ENCODE results near the gene KEAP1.
A peak's percentile ranks its signal among the peaks of the same experiment; 100 is the strongest.

The KEAP1 gene

GRCh38 chr19:10523135-10523636 lies 20.0 kb upstream of the KEAP1 start:
- no peak for DNase-seq (ENCODE audit: low read depth in 2 of 2)

GRCh38 chr19:10521461-10522171 lies 18.5 kb upstream of the KEAP1 start:
- no peak for DNase-seq (ENCODE audit: low read depth in 2 of 2)

GRCh38 chr19:10520652-10521318 lies 17.6 kb upstream of the KEAP1 start:
- no peak for DNase-seq (ENCODE audit: low read depth in 2 of 2)

GRCh38 chr19:10519421-10519820 lies 16.3 kb upstream of the KEAP1 start:
- DNase-seq (ENCODE audit: low read depth in 2 of 2), result no peak

- DNase-seq (ENCODE audit: low read depth in 2 of 2), result no peak
Measured at GRCh38 chr19:10518444-10519361, 15.5 kb upstream of the KEAP1 start.

GRCh38 chr19:10517760-10518443 lies 14.7 kb upstream of the KEAP1 start:
- no peak for DNase-seq (ENCODE audit: low read depth in 2 of 2)

- no peak for DNase-seq (ENCODE audit: low read depth in 2 of 2)
Measured at GRCh38 chr19:10517361-10517759, 14.2 kb upstream of the KEAP1 start, which contains the start of gene S1PR5. TSS of gene S1PR5 (minus strand) at chr19:10517447. CDS start at chr19:10515011, 2,436 bp downstream.

GRCh38 chr19:10516671-10517286 lies 13.6 kb upstream of the KEAP1 start:
- no peak for DNase-seq (ENCODE audit: low read depth in 2 of 2)

GRCh38 chr19:10516064-10516385 lies 12.9 kb upstream of the KEAP1 start:
- no peak for DNase-seq (ENCODE audit: low read depth in 2 of 2)

- DNase-seq (ENCODE audit: low read depth in 2 of 2), result no peak
Measured at GRCh38 chr19:10514211-10515145, 11.3 kb upstream of the KEAP1 start.

GRCh38 chr19:10513223-10513622 lies 10.1 kb upstream of the KEAP1 start:
- DNase-seq (ENCODE audit: low read depth in 2 of 2), result no peak

- DNase-seq (ENCODE audit: low read depth in 2 of 2), result peak in 1 of 2 donors; percentile 40
Measured at GRCh38 chr19:10510301-10510802, 7.2 kb upstream of the KEAP1 start.

GRCh38 chr19:10508707-10509106 lies 5.6 kb upstream of the KEAP1 start:
- DNase-seq (ENCODE audit: low read depth in 2 of 2), result no peak

- no peak for DNase-seq (ENCODE audit: low read depth in 2 of 2)
Measured at GRCh38 chr19:10508036-10508435, 4.9 kb upstream of the KEAP1 start.

- peak; percentile 56 to 77 for DNase-seq (ENCODE audit: low read depth in 2 of 2)
Measured at GRCh38 chr19:10505583-10506229, 2.5 kb upstream of the KEAP1 start.

GRCh38 chr19:10502524-10503001 lies 593 bp downstream of the KEAP1 start:
- DNase-seq (ENCODE audit: low read depth in 2 of 2), result peak; percentile 77 to 81

- peak in 1 of 2 donors; percentile 27 for DNase-seq (ENCODE audit: low read depth in 2 of 2)
Measured at GRCh38 chr19:10501971-10502523, 1.1 kb downstream of the KEAP1 start.

GRCh38 chr19:10500247-10500592 lies 2.9 kb downstream of the KEAP1 start:
- DNase-seq (ENCODE audit: low read depth in 2 of 2), result no peak

Data from stimulated activated CD4-positive, alpha-beta T cell treated with anti-CD3 and anti-CD28 coated beads, Interleukin-1b, Interleukin-23, amount 100 ng/mL, for 1 hour (primary cell).